Stomach (tissue), 4 donors: Measurements from ENCODE around the gene SLCO1A2.

ENCODE experiments used
- CTCF ChIP-seq, 7 experiments: fragments of 450-650 bp in 4 of 7; fragments of 200-600 bp in 3 of 7; sonication (generic) in 3 of 7; IDR thresholded peaks; one replicate each; pipeline ENCODE4 v1.5.1; 2016 to 2019; ENCODE audit warnings: antibody characterized with exemption in 7 of 7, control low read depth in 2 of 7, mild to moderate bottlenecking in 1 of 7
- EP300 ChIP-seq: sonication (generic); formaldehyde crosslinking; IDR thresholded peaks from one replicate; pipeline ENCODE4 v1.6.1; 2017; ENCODE audit warnings: antibody characterized with exemption
- POLR2A ChIP-seq, 4 donors: fragments of 450-650 bp; IDR thresholded peaks; one replicate each; pipeline ENCODE4 v1.6.1; 2016; ENCODE audit warnings: antibody characterized with exemption in 4 of 4, control low read depth in 2 of 4, mild to moderate bottlenecking in 1 of 4, moderate library complexity in 1 of 4
- POLR2AphosphoS5 ChIP-seq, 3 donors: sonication (generic); formaldehyde crosslinking; IDR thresholded peaks; one replicate each; pipeline ENCODE4 v1.6.1; 2016; ENCODE audit warnings: antibody characterized with exemption in 3 of 3

GRCh38 chr12:21369141-21369980 lies 34.6 kb upstream of the SLCO1A2 start:
- TF ChIP-seq POLR2AphosphoS5 (IDR thresholded peaks at IDR 0.05) (no peak), POLR2A (IDR thresholded peaks at IDR 0.05) (no peak), CTCF (IDR thresholded peaks at IDR 0.05) (no peak), EP300 (no peak)
